ELF-1 (cell line): ENCODE measurements around the gene VWF.

Source experiments
- DNase-seq: peaks from one replicate; pipeline ENCODE4 v3.0.0-alpha.2; 2016; ENCODE audit warnings: low read depth, low spot score

Gene VWF

DNA sequence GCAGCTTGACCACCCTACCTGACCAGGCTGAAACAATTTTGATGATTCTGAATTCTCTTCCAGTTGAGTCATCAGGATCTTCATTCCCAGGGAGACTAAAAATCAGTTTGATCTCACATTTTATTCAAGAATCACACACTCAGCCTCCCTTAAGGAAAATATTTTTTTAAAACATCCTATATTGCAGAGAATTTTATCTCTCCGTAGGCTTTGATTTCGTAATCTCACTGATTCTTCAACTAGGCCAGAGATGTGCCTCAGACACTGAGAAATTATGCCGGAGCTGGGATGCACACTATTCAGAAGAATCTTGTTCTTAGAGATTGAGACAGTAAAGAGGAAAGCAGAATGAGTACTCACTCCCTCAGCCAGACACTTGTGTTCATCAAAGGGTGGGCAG lies 172.4 kb downstream of the VWF start:
- no peak for DNase-seq

DNA sequence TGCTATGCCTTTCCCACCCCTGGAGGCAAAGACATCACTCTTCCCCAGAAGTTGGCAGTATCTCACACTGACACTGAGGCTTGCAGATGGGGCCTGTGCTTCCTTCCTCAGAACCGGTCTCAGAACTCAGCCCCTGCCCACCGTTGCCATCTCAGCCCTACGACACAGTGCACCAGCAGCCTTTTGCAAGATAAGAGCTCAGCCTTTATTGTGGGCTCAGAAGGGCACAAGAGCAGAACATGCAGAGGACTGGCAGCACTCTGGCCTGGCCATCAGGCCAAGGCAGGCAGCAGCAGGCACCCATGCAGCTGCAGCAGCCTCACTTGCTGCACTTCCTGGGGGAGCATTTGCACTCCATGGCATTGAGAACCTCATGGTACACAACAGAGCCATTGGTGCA lies 175.8 kb downstream of the VWF start:
- peak; percentile 32 for DNase-seq

DNA sequence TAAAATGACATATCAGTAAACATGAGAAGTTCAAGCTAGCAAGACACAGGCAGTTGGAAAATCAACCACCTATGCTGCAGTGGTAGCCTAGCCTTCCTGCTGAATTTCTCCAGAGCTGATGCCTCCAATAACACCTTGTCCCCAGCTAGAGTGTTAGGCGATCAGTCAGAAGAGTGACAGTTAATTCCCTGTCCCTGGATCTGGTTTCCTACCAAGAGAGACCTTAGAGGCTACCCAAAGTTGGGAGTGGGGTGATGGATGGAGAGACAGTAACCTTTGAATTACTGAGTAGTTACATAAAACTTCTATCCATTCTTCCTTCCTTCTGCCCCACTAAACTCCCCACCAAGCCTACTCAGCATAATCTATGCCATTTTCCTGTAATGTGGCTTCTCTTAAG lies 177.5 kb downstream of the VWF start:
- no peak for DNase-seq

DNA sequence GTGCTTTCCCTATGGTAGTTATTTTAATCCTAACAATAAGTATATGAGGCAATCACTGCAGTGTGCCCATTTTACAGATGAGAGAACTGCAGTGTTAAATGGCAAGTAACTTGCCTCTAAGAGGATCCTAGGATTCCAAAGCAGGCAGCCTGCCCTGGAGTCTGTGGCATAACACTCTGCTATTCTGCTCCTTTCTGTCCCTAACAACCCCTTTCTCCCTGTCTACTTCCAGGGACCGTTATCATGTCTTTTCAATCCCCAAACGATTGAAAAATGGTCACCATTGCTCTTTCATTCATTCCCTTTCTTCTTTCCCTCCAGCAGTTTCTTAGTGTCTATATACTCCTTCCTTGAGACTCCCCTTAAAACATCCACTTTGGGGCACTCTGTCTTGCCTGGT lies 178.1 kb downstream of the VWF start:
- DNase-seq, result no peak

DNA sequence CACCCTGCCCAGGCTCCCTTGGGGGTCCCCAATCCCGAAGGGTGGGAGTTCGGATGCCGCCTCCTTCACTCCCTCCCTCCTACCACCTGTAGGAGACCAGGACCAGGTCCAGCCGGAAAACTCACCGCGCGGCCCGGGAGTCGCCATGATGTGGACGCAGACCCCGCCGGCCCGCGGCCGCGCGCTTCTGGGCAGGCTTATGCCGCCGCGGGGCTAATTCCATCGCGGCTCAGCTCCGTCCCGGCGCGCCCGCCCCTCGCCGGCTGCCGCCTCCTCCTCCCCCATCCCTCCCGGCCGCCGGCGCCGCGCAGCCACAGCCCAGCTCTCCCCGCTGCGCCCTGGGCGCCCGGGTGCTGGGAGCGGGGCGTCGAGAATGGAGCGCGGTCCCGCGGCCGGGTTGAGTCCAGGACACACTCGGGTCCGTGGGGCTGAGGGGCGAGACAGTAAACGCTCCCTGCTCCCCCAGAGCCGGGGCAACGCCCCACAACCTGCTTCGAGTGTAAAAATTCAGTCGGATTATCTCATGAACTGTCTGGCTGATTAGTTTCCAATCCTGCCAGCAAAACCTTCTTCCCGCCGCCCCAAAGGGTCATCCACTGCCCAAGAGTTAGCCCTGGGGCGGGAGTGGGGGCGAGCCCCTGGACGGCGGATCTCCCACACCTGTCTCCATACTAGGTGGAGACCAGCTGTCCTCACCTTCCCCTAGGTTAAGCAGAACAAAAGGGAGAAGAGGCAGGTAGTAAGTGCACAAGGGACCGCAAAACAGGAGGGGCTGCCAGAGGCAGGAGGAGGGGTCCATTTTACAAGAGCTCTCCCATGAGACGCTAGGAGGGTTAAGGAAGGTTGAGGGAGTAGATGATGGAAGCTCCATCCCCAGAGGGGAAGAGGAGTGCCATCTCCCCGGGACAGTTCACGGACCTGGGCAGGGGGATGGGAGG lies 179.1 kb downstream of the VWF start, which contains the start of gene ANO2:
Gene ANO2 (minus strand): TSS at position 189 of the 938 bp plus-strand sequence. CDS start 42 bp downstream, at position 147.
- peak; percentile 84 for DNase-seq

DNA sequence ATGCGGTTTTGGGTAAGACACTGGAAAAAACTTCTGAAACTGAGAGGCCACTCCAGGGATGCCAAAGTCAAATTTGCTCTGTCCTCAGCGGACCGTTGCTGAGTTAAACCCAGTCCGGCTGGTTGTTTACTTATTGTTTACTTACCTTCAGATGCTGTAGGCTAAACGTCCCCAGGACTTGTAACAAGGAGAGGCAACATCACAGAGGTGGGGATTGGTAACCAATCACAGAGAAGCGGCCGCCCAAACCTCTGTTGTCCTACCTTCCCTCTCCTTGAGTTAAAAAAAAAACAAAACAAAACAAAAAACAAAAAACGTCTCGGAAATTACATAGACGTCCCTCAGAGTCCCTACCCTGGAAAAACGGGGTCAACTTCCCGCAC lies 179.8 kb downstream of the VWF start:
- no peak for DNase-seq

DNA sequence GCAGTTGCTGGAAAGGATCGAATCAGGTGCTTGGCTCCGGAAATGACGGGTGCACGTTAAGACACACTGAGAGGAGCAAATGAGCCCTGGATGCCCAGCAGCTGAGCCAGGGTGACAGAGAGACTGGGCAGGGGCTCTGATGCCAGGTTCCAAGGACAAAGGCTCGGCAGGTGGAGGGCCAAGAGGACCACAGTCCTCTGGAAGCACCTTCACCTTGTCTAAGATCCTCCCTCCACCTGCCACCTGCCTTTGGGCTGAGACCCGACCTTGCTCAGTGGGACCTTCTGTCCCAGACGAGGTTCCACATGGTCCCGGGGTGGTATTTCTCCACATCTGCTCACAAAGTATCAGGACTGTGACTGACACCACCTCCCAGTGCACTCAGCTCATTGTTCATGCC lies 180.4 kb downstream of the VWF start:
- DNase-seq, result no peak

DNA sequence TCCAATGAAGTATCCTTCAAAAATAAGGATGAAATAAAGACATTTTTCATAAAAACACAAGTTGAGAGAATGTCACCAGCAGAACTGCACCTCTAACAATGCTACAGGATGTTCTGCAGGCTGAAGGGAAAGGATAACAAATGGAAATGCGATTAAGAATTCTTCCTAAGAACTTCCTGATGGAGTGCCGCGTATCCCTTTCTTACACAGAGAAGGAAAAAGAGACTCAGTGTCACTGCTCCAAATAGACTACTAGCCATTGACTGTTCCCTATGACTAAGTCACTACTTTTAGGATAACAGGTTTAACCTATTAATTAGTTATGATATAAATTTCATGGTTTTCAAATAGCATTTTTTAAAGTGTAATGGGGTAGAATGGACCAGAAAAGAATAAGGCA lies 182.6 kb downstream of the VWF start:
- DNase-seq, result no peak

DNA sequence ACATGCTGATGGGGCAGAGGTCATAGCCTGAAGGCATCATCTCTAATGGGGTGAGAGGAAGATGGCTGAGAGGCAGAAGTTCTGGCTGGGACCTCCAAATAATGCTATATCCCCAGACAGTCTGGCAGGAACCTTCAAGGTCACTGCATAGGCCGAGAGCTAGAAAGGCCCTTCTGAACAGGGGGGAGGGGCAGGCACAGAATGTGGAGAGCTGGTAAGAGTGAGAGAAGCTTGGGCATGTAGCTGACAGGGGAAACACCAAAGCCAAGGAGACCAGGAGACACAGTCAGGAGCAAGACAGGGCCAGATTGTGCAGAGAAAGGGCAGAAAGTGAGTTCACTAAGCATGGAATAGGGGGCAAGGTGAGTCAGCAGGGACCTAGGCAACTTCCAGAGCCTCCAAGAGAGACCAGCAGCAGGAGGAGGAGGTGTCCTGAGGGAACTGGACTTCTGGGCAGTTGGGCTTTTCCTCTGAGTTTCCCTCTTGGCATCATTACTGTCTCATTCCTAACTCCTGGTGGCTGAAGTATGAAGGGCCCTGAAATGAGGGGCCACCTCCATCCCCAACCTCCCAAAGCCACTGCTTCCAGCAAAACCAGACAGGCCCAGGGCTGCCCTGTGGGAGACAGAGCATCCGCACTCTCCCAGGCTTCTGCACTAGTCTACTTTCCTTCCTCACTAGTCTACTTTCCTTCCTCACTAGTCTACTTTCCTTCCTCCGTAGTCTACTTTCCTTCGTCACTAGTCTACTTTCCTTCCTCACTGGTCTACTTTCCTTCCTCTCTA lies 196.5 kb downstream of the VWF start:
- no peak for DNase-seq

DNA sequence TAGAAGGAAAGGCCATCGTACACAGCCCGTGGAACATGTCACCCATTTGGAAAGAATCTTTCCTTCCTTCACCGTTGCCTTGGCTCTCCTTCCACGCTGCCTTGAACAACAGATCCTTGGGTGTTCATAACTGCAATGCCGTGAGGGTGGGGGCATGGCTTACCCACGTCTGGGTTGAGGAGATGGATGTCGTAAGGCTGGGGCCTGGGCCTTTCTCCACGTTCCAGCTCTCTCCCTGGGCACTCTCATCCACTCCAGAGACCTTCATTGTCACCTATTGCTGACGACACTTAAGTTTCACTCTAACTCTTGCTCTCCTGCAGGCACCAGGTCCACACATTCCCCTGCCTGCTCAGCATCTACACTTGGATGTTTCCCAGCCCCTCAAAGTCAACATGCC lies 198.8 kb downstream of the VWF start:
- DNase-seq, result no peak

DNA sequence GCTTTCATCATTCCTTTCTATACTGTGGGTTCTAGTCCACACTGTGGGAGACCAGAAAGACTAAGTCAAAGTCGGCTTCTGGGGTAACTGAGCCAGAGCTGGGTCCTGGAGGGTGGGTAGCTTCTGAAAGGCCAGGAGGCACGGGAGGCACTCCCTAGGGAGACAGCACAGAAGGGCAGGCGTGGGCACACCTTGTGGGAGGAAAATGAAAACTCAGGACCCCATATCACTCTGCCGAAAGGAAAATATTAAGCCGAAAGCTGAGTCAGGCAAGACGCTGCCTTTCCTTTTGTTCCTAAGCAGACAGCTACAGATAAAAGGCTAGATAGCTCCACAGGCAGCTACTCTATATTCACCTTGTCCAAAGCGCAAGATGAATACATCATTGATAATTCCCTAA lies 200.1 kb downstream of the VWF start:
- no peak for DNase-seq

DNA sequence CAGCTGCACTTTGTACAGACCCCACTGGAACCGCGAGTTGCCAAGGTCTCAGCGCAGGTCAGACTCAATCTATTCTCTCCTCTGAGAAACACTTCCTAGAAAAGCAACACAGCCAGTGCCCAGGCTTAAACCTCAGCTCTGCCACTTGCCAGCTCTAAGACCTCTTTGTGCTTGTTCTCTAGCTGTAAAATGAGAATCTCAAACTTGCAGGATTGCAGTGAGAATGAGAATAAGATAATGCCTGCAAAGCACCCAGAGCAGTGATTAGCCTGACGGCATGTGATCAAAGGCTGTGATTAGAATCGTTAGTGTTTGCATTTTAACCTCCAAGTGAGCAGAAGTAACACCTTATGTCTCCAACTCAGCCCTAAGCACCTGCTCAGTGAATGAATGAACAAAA lies 200.7 kb downstream of the VWF start:
- no peak for DNase-seq

DNA sequence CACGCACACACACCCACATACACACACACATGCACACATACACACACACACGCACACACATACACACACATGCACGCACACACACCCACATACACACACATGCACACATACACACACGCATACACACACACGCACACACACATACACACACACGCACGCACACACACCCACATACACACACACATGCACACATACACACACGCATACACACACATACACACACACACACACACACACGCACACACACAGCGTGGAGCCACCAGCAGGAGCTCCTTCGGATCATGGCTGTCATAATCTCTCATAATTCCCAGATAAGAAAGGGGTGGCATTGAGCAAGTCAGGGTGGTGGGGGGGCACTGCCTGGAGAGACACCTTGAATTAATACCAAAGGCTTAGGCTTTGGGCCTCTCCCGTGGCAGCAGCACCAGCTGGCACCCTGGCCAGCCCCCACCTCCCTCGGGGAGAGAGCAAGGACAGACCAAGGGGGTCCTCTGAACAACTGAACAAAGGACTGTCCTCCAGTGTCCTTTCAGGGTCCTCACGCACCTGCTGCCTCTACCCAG lies 201.3 kb downstream of the VWF start:
- DNase-seq, result no peak

DNA sequence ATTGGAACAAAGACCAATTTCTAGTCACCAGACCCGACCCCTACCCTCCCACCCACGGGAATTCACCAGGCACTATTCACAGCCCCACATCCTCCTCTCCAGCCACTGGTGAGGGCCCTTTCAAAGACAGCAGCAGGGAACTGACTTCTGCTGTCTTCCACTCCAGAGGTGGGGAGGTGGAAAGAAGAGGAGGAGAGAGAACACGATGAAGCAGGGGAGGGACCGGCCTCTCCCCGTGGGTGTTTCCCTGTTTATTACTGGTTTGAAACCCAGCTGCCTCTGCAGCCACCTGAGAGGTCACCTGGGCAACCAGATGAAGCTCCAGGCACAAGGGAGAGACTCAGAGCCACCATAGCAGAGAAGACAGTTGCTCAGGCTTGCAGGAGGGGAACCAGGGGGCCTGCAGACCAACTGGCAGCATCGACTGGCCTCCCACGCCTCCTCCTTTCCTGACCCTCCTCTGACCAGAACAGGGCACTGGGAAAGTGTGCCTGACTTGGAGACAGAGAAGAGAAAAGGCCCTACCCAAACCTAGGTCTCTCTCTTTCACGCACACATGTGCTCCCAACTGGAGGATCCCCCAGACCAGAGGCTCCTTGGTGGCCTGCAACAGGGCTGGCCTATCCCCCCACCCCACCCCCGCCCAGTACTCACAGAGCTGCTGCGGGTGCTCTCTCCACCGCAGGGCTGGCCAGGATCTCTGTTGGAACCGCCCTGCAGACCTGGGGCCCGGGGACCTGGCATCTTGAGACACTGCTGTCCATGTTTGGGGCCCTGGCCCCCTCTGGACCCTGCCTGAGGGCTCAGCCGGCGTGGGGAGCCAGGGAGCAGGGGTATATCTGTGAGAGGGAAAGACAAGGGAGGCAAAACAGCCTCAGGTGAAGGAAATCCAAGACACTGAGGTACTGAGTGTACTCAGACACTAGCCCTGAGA lies 202.2 kb downstream of the VWF start:
- DNase-seq, result no peak

DNA sequence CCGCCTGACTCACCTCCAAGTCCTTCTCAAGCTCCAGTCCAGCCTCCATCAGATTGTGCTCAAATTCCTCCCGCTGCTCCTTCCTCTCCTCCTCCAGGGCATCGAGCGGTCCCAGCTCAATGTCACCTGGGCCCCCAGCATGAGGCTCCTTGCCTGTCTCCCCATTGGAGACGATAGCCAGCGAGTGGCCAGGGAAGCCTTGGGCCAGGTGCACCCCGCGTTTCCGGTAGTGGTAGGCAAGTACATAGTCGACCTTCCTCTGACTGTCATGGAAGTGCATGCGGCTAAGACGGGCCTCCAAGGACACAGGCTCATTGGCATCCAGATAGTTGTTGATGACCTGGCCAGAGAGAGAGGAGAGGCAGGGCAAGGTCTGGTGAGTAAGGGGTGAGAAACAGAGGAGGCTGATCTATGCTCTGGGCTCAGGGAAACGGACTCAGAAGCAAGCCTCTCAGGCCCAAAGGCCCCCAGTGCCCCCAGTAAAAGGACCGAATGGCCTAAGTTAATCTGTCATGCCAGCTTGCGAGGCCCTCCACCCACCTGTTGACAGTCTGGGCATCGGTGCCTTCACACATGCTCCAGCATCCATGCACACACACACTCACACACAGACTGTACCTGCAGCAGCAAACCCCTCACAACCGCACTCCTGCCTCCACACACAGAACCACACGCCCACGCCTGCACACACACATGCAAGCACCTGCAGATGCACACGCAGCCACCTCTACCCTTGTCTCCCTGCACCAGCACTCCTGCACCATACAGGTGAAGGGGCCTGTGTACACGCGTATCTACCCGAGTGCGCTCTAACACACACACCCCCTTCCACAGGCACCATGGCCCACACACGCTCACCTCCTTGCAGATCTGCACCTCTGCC lies 203.2 kb downstream of the VWF start:
- DNase-seq, result no peak

DNA sequence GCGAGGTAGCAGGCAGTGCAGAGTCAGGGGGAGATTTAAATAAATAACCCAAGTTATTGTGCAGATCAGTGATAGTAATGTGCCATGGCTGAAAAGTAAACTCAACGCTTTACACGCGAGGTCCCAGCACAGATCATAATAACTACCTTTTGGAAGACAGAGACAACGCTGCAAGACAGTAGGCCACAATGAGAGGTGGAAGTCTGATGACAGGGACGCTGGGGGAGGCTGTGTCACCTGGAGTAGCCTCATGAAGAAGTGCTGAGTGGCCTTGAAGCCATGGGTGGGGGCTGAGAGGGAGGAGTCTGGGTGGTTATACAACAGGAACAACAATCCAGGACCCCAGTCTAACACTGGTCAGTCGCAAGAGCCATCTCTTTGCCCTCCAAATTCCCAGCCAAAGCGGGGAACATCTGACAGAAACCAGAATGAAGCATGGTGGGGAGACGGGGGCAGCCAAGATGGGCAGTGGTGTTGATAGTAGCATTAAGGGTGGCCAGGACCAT lies 207.6 kb downstream of the VWF start:
- DNase-seq, result no peak

DNA sequence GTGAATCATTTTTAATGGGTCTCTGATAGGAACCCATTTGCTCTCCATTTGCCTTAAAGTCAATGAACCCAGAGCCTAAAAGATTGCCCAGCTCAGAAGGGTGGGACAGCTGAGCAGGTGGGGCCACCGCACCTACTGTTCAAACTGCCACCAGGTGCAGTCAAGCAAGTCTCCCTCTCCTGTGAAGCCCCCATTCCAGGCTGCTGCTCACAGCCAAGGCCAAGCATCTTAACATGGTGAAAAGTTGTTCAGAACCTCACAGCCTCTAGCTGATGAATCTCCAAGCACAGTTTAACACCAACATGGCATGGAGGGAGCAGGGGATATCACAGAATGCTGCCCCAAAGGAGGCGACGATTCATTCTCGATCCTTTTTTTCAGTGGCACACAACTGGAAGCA lies 209.0 kb downstream of the VWF start:
- no peak for DNase-seq

DNA sequence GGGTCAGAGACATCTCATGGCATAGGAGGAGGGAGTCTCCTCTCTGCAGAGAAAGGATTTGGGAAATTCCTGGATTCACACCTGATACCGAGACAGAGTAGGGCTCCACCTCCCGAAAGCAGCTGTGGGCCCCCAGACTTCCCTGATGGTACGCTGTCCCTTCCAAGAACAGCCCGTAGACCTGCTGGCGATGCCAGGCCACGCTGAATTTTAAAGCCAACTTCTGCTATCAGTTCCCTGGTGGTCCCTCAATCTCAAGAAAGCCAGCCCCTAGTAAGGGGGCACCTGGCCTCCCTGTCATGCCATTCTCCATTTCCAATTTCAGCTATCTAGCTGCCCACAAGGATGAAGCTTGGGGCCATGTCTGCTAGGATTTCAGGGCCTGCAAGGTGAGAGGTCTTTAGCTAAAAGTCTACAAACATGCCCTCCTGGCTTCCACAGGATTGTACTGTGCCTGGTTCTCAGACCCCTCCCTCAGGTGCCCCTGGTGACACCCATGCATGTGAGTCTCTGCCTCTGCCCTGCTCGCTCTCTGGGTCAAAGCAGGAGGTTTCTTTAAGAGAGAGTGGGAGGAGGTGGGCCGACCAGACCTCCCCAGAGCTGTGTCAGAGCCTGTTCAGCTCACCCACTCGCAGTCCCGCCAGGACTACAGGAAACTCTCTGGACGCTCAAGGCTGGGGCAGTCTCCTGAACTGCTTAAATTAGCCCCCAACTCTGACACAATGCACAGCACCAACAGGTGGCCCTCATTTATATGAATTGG lies 209.9 kb downstream of the VWF start:
- no peak for DNase-seq

DNA sequence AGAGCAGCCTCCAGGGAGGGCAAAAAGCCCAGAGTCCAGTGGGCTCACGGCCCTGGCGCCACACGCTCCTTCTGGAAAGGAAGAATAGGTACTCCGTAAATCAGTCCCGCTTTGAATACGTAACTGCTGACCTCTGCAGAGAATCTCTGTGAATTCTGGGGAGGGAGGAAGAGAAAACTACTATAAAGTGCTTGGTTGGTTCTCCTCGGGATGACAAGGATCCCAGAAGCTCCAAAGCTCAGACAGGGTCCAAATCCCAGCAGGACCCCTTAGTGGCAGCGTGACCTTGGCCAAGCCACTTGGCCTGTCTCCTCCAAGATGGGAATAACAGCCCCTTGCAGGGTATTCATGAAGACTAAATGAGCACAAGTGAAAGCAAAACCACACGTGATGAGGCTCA lies 211.1 kb downstream of the VWF start:
- no peak for DNase-seq
